Caki2 (cell line): Measurements from ENCODE around the gene TPPP2. TPM values are rescaled to one million over a fixed set of nuclear protein-coding genes. Genes with fewer than 3 reads are reported as not detected.

Source experiments
- DNase-seq: peaks from one replicate; pipeline ENCODE4 v3.0.0-alpha.2; 2015; ENCODE audit warnings: low read depth
- in situ Hi-C: cut with HindIII; loops from 2 replicates; pipeline ENCODE4 v1.10.0; 2016; ENCODE audit warnings: low sequenced_read_pairs, low pct_unique_long_range_greater_than_20kb, mixed read lengths
- total RNA-seq: library from RNA; depleted of rRNA; stranded (reverse); fragments of >200 nt; shearing (Covaris generic); gene quantifications from 2 replicates; pipeline ENCODE4 v1.2.3, GENCODE V29; 2014; ENCODE audit warnings: low replicate concordance

Gene TPPP2
- total RNA-seq, 1 experiment from 2014 or later: not detected

DNA sequence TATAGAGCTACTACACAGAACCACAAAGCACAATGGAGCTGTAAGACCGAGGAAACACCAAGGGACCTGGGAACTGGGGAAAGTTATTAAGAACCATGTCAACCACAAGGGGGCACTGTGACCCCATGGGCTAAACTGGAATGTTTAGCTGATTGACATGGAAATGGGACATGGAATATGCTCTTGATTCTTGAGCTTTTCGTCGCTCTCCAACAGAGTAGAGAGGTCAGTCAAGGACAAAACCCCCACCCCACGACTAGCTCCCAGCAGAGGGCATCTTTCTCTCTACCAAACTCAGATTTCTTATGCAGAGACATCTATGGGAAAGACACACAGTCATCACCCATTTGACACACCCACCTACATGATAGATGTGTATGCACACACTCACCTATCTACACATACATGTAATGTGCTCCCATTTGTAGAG lies 15.2 kb upstream of the TPPP2 start:
- in situ Hi-C loops: no loop called here

DNA sequence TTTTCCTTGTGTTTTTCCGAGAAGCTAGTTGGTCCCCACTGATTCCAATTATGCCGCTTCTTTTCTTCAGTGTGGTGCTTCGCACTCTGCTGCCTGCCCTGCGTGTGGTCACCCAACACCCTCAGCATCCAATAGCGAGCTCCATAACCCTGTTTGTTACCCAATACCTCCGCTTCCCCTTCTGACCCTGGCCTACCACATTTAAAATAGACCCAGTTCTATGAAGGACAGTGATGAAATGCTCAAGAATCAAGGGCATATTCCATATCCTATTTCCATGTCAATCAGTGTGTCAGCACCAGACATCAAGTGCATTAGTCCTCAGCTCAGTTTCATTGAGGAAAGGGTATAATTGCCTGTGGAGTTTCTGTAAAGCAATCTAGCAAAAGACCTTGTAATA lies 14.7 kb upstream of the TPPP2 start:
- in situ Hi-C loops: no loop called here
- no peak for DNase-seq

More for the DNA sequence above, 15.2 kb upstream of the TPPP2 start:
- DNase-seq: peak; percentile 62

DNA sequence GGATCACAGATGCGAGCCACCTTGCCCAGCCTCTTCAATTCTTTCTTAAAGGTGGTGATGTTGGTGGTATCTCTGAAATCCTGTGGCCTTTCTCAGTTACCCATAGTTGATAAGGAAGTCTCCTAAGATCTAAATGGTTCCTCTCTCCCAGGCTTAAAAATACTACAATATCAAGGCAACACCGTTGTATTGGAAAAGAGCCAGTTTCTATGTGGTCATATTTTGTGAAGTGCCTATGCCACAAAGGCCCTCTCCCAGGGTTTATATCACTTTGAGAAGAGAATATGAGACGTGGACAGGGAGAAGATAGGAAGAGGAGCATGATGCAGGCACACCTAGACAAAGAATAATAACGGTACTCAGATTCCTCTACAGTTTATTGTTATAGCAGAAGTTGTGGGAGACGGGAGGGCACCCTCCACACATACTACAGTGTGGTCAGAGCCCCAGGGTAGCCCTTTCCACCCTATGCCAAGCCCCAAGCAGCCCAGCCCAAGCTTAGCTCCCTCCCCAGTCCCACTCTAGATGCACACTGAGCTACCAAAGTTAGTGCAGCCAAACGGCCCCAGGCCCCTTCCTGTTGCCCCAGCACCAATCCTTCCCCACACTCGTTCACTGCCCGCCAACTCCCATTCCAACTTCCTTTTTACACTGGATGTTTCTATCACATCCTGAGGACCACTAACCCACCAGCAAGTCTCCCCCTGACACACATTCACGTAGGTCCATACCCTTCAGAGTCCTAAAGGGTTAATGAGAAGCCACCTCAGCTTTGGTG lies 13.4 kb upstream of the TPPP2 start:
- DNase-seq: no peak
- in situ Hi-C loops: no loop called here

DNA sequence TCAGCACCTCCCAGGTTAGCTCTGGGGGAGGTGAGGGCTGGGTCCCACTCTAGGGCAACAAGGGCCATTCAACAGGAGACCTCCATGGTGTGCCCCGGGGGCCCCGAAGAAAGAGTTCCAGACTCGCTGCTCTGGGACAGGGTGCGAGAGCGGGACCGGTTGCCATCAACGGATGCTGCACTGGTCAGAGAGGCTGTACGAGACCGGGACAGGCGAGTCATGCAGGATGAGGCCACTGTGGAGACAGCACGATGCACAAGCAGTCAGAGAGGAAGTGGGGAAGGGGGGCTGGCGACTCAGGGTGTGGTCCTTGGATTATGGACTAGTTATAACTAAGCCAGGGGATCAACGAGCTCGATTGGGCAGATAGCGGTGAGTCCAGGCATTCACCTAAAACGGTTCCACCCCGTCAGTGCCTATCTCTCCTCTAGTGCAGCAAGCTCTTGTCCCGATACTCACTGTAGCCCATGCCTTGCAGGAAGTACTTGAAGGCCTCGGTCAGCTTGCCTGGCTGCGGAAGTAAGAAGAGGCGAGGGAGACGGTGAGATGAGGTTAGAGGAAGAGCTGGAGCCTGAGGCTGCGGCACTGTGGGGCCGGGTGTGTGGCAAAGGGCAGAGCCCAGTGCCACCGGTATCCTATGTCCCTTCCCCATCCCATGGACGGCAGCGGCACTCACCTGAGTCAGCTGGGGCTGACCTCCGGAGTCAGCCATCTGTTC lies 12.3 kb upstream of the TPPP2 start:
- in situ Hi-C loops: no loop called here
- no peak for DNase-seq

DNA sequence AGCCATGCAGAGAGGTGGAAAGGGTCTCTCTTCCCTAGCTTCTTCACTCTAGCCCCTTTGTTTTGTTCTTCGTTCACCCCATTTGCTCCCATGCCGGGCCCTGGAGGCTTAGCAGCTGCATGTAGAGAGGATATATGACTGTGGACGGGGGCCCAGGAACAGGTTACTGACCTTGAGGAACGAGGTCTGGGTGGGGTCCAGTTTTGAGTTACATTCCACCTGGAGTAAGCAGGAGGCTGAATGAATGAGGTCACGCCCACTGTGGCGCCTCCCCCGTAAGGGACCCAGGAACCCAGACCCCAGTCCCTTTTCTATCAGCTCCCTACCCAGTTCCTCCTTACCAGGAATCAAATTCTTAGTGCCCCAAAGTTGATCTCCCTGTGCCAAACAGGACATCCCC lies 11.7 kb upstream of the TPPP2 start:
- in situ Hi-C loops: no loop called here
- no peak for DNase-seq

DNA sequence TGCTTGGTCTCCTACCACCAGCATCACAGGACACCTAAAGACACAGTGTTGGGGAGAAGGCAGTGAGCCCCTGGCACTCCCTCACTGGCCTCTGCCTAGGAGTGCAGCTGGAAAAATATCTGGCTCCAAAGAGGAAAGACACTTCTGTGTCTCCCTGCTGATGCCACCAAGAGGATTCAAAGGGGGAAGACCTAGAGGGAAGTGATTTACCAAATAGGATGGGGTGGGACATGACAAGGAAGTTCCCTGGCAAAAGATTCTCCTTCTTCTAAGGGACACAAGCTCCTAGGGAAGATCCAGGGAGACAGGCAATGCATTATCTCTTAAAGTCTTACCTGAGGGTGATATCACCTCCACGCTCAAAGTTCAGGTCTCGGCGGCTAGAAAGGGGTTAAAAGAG lies 11.2 kb upstream of the TPPP2 start:
- in situ Hi-C loops: no loop called here

DNA sequence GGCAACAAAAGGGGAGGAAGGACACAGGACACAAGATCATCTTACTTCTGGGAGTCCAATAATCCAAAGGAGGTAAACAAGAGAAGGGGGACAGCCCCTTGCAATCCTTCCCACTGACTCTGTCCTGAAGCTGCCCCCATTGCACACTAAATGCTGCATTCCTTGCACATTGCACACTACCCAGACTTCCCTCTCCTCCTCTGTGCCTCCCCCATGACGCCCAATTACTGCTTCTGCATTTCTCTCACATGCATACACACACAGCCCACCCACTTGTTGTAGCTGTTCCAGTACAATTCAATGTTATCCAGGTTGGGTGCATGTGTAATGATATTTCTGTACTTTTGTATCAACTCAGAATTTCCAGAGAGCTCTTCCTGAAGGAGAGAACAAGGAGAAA lies 10.7 kb upstream of the TPPP2 start:
- in situ Hi-C loops: no loop called here

More for the DNA sequence above, 11.2 kb upstream of the TPPP2 start:
- no peak for DNase-seq

DNA sequence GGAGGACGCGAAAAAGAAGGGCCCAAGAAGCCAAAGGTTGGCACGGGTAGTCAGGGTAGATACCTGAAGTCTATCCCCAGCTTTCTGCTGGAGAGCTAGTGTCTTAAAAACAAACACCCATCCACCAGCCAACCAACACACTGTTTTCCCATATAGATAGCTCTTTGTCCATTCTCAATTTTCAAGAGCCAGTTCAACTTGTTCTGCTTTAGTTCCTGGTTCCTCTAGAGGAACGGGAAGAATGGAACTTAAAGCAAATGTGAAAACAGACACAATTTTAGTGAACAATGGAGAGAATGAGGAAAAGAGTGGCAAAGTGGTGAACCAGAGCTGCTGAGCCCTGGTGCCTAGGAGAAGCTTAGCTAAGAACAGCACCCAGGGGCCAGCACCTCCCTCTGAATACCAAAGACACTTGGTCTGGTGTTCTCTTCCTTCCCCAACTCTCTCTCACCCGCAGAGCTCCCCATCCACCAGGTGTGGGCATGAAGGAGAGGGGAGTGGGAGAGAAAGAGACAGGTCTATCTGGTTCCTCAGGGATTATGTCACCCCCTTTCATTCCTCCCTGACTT lies 9.0 kb upstream of the TPPP2 start:
- no peak for DNase-seq
- in situ Hi-C loops: no loop called here

More for the DNA sequence above, 10.7 kb upstream of the TPPP2 start:
- DNase-seq: no peak

DNA sequence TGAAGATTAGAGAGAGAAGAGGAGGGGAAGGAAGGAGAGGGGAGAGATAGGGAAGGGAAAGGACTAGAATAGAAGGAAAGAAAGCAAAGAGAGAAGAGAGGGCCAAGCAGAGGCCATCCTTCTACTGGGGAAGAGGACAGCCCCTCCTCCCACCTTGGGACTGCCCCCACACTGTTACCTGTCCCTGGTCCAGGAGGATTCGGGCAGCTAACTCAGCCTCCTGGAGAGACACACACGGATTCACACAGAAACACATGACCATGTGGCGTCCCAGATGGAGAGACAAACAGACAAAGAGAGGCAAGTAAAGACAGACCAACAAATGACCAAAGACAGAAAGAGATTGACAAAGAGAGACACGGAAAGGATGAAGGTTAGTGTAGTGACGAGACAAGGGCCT lies 7.3 kb upstream of the TPPP2 start:
- in situ Hi-C loops: no loop called here
- DNase-seq: no peak

DNA sequence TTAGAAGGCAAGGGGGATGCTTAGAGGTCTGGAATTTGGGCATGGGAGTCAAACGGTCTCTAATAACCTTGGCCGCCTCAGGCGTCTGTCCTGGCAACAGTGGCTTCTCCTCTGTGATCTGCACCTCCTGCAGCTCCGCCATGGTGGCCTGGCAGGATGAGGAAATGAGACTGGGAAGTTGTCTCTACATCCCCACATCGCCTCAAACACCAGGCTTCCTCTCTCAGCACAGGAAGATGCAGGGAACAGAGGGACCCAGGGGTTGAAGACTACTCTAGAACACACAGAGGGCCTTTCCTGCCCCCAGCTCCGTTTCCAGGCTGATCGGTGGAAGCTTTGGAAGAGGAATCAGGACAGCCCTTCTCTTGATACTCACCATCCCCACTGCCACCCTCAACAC lies 6.8 kb upstream of the TPPP2 start:
- in situ Hi-C loops: no loop called here
- no peak for DNase-seq

DNA sequence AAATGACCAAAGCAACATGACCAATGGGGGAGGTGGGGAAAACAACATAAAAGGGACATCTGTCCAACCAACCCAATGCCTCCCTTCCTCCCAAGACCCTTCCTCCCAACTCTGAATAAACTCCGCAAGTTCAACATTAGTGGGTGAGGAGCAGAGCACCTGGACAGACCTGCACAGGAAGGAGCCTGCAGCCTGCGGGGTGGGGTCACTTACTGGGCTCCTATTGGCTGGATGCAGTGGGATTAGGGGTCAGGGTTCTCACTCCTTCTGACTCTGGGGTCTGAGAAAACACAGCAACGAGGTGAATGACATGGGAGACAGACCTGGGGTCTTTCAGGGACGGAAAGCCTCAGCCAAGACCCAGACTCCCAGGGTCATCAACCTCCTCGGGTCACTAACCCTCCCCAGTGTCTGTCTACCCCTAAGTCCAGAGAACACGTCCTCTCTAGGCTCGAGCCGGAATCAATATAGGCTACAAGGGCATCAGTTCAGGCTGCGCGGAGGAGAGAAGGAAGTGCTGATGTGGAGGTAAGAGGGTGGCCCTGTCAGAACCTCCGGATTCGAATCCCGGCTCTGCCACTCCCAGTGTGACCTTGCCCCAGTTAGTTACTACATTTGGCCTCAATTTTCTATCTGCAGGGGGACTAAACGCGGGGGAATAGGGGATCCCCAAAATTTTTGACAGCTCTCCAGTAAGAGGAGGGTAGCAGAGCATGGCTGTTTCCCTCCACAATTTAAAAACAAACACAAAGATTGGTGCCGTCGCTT lies 6.0 kb upstream of the TPPP2 start:
- no peak for DNase-seq
- in situ Hi-C loops: no loop called here

DNA sequence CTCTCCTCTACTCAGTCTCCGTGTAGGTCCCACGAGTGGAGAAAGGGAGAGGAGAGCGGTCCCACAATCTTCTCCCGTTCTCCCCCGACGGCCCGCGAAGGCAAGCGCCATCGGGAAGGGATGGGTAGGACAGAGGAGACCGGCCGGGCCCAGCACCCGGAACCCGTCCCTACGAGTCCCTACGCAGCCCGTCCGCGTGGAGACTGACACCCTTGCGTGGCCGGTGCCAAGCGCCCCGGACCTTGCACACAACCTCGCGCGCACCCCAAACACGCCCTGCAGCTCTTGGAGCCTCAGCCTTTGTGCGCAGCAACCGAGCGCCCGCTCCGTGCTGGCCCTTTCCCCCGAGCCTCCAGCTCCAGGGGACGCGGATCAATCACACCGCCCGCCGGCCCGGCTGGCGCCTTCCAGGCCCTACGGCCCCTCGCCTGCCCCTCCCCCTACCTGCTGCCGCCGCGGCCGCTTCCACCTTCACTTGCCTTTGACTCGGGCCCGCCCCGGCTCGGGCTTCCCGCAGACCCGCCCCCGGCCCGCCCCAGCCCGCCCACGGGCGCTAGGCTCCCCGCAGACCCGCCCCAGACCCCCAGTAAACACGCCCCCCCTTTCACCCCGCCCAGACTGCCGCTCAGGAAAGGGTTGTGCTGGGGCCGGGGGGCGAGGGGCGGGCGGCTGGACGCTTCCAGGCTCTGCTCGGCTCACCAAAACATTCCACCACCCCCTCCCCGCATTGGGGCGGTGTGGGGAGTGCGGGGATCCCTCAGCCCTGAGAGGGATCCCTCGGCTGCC lies 5.2 kb upstream of the TPPP2 start, which contains the start of gene NDRG2:
NDRG2 (minus strand) TSS at position 477 of the 786 bp plus-strand sequence. CDS start 1,746 bp downstream, outside the sequence.
- DNase-seq: peak; percentile 16
- in situ Hi-C loops: no loop called here

DNA sequence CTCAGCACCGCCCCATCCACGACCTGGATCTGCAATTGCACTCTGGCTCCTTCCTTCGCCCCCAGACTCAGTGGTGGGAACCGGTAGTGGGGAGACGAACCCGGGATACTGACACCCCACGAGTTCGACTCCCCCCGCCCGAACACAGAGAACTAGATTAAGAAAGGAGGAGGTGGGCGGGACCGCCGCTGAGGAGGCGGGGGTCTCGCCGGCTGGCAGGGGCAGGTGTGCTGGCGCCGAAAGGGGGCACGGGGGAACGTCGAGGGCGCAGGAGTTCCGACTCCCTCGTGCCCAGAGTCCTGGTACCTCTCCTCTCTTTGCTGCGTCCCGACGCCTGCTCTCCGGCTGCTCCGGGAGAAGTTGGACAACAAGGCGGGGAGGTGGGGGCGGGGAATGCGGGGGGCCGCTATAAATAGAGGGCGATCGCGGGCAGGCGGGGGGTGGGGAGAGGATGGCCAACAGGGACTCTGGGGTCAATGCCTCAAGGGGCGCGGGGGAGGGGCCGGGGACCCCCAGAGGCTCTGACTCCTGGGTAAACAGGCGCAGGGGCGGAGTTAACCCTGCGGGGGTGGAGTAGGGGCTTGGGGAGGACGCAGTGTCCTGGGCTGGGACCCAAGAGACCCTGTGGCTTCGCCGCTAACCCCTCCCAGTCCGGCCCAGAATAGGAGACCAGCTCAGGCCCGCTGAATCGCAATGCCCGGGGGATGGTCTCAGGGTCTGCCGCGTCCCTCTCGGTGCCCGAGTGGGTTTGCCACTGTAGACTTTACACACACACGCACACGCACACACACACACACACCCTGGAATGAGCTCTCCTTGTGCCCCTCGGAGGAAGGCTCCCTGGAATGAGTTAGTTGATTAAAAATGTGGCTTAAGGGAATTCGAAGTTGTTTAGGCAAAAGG lies 4.4 kb upstream of the TPPP2 start:
- in situ Hi-C loops: no loop called here
- no peak for DNase-seq

DNA sequence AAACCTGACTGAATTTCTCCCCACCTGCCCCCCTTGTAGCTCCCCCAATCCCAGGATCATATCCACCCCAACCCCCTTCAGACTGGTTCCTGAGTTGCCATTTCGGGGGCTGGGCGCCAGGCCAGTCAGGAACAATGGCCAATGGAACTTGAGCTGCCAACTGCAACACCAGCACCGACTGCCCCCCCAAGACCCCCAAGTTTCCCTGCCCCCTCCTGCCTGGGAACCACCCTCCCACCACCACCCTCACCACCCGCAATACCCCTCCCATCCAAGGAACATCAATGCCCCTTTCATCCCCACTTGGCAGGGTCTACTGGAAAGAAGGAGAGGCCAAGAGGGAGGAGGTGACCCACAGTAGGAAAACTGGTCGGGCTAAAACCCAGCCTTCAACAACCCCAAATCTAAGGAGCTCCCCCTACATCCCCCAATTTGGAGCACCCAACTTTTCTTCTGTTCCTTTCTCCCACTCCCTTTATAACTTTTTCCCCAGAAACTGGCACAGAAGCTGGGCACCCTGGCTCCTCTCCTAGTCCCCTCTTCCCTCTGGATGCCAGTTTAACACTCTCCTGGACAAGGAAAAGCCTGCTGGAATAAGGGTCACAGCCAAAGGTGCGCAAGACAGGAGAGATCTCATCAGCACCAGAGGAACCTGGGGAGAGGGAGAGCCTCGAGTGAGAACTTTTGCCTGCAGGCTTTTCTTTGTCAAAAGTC lies 3.6 kb upstream of the TPPP2 start:
- no peak for DNase-seq
- in situ Hi-C loops: no loop called here

DNA sequence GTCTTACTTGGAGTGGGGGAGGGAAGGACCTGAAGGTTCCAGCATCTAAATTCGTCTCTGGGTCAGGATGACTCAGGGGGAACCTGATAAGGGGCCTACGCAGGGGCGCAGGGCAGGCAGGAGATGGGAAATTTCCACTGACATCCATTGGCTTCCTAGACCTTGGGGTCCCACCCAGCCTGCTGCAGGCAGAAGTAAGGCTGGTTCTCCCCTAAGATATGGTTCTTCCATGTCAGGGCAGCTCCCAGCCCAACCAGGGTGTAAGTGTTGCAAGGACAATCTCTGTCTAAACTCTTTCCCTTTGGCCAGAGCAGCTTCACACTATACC lies 3.1 kb upstream of the TPPP2 start:
- in situ Hi-C loops: no loop called here
- no peak for DNase-seq

DNA sequence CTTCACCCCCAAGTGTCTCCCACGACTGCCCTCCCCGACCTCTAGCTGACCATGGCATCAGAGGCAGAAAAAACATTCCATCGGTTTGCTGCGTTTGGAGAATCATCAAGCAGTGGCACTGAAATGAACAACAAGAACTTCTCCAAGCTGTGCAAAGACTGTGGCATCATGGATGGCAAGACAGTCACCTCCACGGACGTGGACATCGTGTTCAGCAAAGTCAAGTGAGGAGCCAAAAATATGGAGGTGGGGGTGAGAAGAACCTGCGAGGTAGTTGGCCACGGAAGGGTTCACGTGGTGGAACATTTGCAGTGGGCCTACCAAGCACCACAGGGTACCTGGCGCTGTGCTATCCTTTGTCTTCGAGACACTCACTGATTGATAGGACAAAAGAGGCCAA lies 514 bp downstream of the TPPP2 start:
- in situ Hi-C loops: no loop called here
- DNase-seq: no peak
